MM.1S (cell line): Measurements from ENCODE around the gene MLLT10.

ENCODE experiments used
- CTCF ChIP-seq: fragments of 300-600 bp; sonication (generic); IDR thresholded peaks from 2 replicates; pipeline ENCODE4 v1.5.1; 2016; ENCODE audit warnings: antibody characterized with exemption, low read length, mixed read lengths
- EZH2 ChIP-seq: fragments of 300-600 bp; sonication (generic); optimal IDR thresholded peaks from 2 replicates; pipeline ENCODE3; 2017; ENCODE audit warnings: low read depth, mild to moderate bottlenecking, antibody characterized with exemption, low read length, mixed read lengths

DNA sequence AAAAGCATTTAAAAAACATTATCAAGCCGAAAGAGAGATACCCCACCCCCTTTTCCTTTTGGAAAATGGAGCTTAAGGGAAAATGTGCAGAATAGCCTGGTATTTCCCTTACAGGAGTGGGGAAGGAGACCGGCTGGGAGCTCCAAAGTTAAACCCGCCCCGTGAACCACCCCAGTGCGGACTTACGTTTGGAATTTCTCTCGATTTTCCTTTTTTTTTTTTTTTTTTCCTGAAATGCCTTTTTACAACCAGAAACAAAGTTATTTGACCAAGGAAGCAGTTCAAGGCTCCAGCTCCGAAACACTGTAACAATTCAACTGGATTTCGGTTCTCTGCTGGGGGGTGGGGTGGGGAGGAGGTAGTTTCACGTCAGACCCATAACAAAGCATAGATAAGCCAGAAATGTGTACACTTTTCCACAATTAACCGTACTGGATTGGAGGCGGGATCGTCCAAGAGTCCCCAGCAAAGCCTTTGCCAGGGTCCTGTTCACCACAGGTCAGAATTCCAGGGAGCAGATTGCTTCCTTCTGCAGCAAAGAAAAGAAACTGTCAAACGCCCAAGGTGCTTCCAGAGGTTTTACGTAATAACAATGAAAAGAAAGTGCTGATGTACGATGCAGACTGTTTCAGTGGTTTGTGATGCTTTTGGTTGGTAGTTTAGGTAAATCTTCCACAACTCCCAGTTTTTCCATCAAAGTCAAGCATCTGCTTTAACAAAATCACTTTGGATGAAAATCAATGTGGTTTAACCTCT, 15.2 kb upstream of the MLLT10 start:
- TF ChIP-seq CTCF (no peak), EZH2 (no peak)
